Measurements from ENCODE around the gene SORCS1. TPM values are rescaled to one million over a fixed set of nuclear protein-coding genes. Genes with fewer than 3 reads are reported as not detected.

SORCS1 gene
- total RNA-seq, 2 experiments from 2014 or later: not detected

GRCh38 chr10:106618646-106619045 is 545.9 kb downstream of the SORCS1 start:
- Mint-ChIP-seq H3K9me3 (peaks cover 4% of the 10 kb centered on the region), H3K27me3 (no peaks in the 10 kb centered on the region), H3K4me1 (ENCODE audit: low read depth) (no peaks in the 10 kb centered on the region), H3K27ac (no peak overlapping the region), H3K36me3 (ENCODE audit: low read depth) (no peaks in the 10 kb centered on the region), H3K4me3 (no peak overlapping the region)
- Histone ChIP-seq H3K36me3 (ENCODE audit: insufficient read depth, low read length) (no peaks in the 10 kb centered on the region), H3K4me1 (ENCODE audit: insufficient read depth, low read length) (no peaks in the 10 kb centered on the region), H3K4me3 (ENCODE audit: low read length) (no peak overlapping the region), H3K27ac (ENCODE audit: low read depth in 1 of 2, low read length in 2 of 2) (no peak overlapping the region), H3K9me3 (ENCODE audit: control insufficient read depth in 1 of 2, insufficient read depth in 1 of 2, low read length in 2 of 2) (no peaks in the 10 kb centered on the region), H3K27me3 (ENCODE audit: control insufficient read depth in 1 of 2, insufficient read depth in 2 of 2, low read length in 2 of 2) (no peaks in the 10 kb centered on the region)
- no peak for TF ChIP-seq CTCF (IDR thresholded peaks at IDR 0.05)
- intact Hi-C loops (cut with DNase I, micrococcal nuclease): no loop called here
- POLR2A ChIA-PET: no interaction called here
- no peak for DNase-seq
- CTCF ChIA-PET: no interaction called here
- no peak for ATAC-seq (ENCODE audit: poor library complexity)

- H3K4me3 Mint-ChIP-seq: no peak overlapping the region
- no peaks in the 10 kb centered on the region for H3K27me3 ChIP-seq (ENCODE audit: control insufficient read depth in 1 of 2, insufficient read depth in 2 of 2, low read length in 2 of 2)
- DNase-seq (no peak), ATAC-seq (ENCODE audit: poor library complexity) (no peak)
- H3K9me3 Mint-ChIP-seq: peaks cover 4% of the 10 kb centered on the region
- no peak overlapping the region for H3K27ac ChIP-seq (ENCODE audit: low read depth in 1 of 2, low read length in 2 of 2)
- TF ChIP-seq CTCF (IDR thresholded peaks at IDR 0.05): no peak
- ChIA-PET CTCF (no interaction called here), POLR2A (no interaction called here)
- H3K36me3 Mint-ChIP-seq (ENCODE audit: low read depth): no peaks in the 10 kb centered on the region
- no peaks in the 10 kb centered on the region for H3K27me3 Mint-ChIP-seq
- no peak overlapping the region for H3K4me3 ChIP-seq (ENCODE audit: low read length)
- H3K36me3 ChIP-seq (ENCODE audit: insufficient read depth, low read length): no peaks in the 10 kb centered on the region
- H3K27ac Mint-ChIP-seq: no peak overlapping the region
- intact Hi-C loops (cut with DNase I, micrococcal nuclease): no loop called here
- no peaks in the 10 kb centered on the region for H3K9me3 ChIP-seq (ENCODE audit: control insufficient read depth in 1 of 2, insufficient read depth in 1 of 2, low read length in 2 of 2)
- no peaks in the 10 kb centered on the region for H3K4me1 Mint-ChIP-seq (ENCODE audit: low read depth)
- H3K4me1 ChIP-seq (ENCODE audit: insufficient read depth, low read length): no peaks in the 10 kb centered on the region
These were observed 549.4 kb downstream of the SORCS1 start for GRCh38 chr10:106615081-106615480.

GRCh38 chr10:106614293-106614692 is 550.2 kb downstream of the SORCS1 start:
- ChIA-PET POLR2A (no interaction called here), CTCF (no interaction called here)
- H3K36me3 ChIP-seq (ENCODE audit: insufficient read depth, low read length): no peaks in the 10 kb centered on the region
- intact Hi-C loops (cut with DNase I, micrococcal nuclease): no loop called here
- no peak overlapping the region for H3K4me3 Mint-ChIP-seq
- H3K27ac Mint-ChIP-seq: no peak overlapping the region
- no peaks in the 10 kb centered on the region for H3K27me3 Mint-ChIP-seq
- no peak for DNase-seq
- H3K9me3 ChIP-seq (ENCODE audit: control insufficient read depth in 1 of 2, insufficient read depth in 1 of 2, low read length in 2 of 2): no peaks in the 10 kb centered on the region
- TF ChIP-seq CTCF (IDR thresholded peaks at IDR 0.05): no peak
- H3K4me1 ChIP-seq (ENCODE audit: insufficient read depth, low read length): no peaks in the 10 kb centered on the region
- peaks cover 4% of the 10 kb centered on the region for H3K9me3 Mint-ChIP-seq
- no peak overlapping the region for H3K27ac ChIP-seq (ENCODE audit: low read depth in 1 of 2, low read length in 2 of 2)
- no peak overlapping the region for H3K4me3 ChIP-seq (ENCODE audit: low read length)
- no peaks in the 10 kb centered on the region for H3K27me3 ChIP-seq (ENCODE audit: control insufficient read depth in 1 of 2, insufficient read depth in 2 of 2, low read length in 2 of 2)
- H3K36me3 Mint-ChIP-seq (ENCODE audit: low read depth): no peaks in the 10 kb centered on the region
- H3K4me1 Mint-ChIP-seq (ENCODE audit: low read depth): no peaks in the 10 kb centered on the region
- ATAC-seq (ENCODE audit: poor library complexity): no peak

Data from CD4-positive, alpha-beta T cell (primary cell).